Ectodermal cell (in vitro differentiated cells): ENCODE measurements around the gene TMEM269.

Experiments
- H3K27ac ChIP-seq: 2 replicates; pipeline ENCODE4 v1.7.0; 2013; ENCODE audit warnings: mild to moderate bottlenecking, low read depth, low read length; ENCODE audit not compliant: insufficient read depth, poor library complexity, severe bottlenecking
- H3K27me3 ChIP-seq: 2 replicates; pipeline ENCODE4 v1.7.0; 2013; ENCODE audit warnings: mild to moderate bottlenecking, low read length; ENCODE audit not compliant: insufficient read depth, control insufficient read depth, poor library complexity, severe bottlenecking
- H3K36me3 ChIP-seq: one replicate; pipeline ENCODE4 v1.7.0; 2013; ENCODE audit warnings: low read length; ENCODE audit not compliant: control insufficient read depth, insufficient read depth
- H3K4me1 ChIP-seq: one replicate; pipeline ENCODE4 v1.7.0; 2013; ENCODE audit warnings: low read length; ENCODE audit not compliant: control insufficient read depth, insufficient read depth
- H3K4me3 ChIP-seq: 2 replicates; pipeline ENCODE4 v1.7.0; 2013; ENCODE audit warnings: low read depth, low read length, control low read depth; ENCODE audit not compliant: insufficient read depth
- H3K9me3 ChIP-seq: 2 replicates; pipeline ENCODE4 v1.7.0; 2013; ENCODE audit warnings: mild to moderate bottlenecking, low read length, moderate library complexity; ENCODE audit not compliant: control insufficient read depth
- WGBS, 2 experiments: methylation state at CpG; one replicate each; pipeline ENCODE4 v1.1.7; 2013; ENCODE audit warnings: missing lambda C conversion rate in 2 of 2; 5-methylcytosine and 5-hydroxymethylcytosine counted together

The TMEM269 gene

GRCh38 chr1:42821690-42822089, 36.9 kb downstream of the TMEM269 start:
- Histone ChIP-seq H3K4me3 (no peak overlapping the region), H3K27me3 (no peaks in the 10 kb centered on the region), H3K27ac (no peak overlapping the region), H3K9me3 (no peaks in the 10 kb centered on the region), H3K36me3 (no peaks in the 10 kb centered on the region), H3K4me1 (no peaks in the 10 kb centered on the region)
- 94 to 95% methylated on average over 2 of the region's 2 CpGs for WGBS, 2 experiments

- H3K27me3 ChIP-seq, result no peaks in the 10 kb centered on the region
- H3K4me3 ChIP-seq, result no peak overlapping the region
- H3K9me3 ChIP-seq, result no peaks in the 10 kb centered on the region
- no peaks in the 10 kb centered on the region for H3K36me3 ChIP-seq
- WGBS, 2 experiments, result 93 to 94% methylated on average over 2 of the region's 2 CpGs
- H3K27ac ChIP-seq, result no peak overlapping the region
- H3K4me1 ChIP-seq, result no peaks in the 10 kb centered on the region
Observed at GRCh38 chr1:42822800-42823392, 38.1 kb downstream of the TMEM269 start.

GRCh38 chr1:42824481-42825035, 39.8 kb downstream of the TMEM269 start:
- no peaks in the 10 kb centered on the region for H3K36me3 ChIP-seq
- no peaks in the 10 kb centered on the region for H3K9me3 ChIP-seq
- no peaks in the 10 kb centered on the region for H3K27me3 ChIP-seq
- H3K27ac ChIP-seq, result no peak overlapping the region
- H3K4me1 ChIP-seq, result no peaks in the 10 kb centered on the region
- H3K4me3 ChIP-seq, result no peak overlapping the region
- WGBS, 2 experiments, result 91 to 94% methylated on average over 4 of the region's 4 CpGs

GRCh38 chr1:42825036-42825851, 40.5 kb downstream of the TMEM269 start:
- Histone ChIP-seq H3K9me3 (no peaks in the 10 kb centered on the region), H3K4me3 (no peak overlapping the region), H3K4me1 (no peaks in the 10 kb centered on the region), H3K27me3 (no peaks in the 10 kb centered on the region), H3K36me3 (no peaks in the 10 kb centered on the region), H3K27ac (no peak overlapping the region)
- 89% methylated on average over 9 to 10 of the region's 10 CpGs for WGBS, 2 experiments

- Histone ChIP-seq H3K36me3 (no peaks in the 10 kb centered on the region), H3K27me3 (no peaks in the 10 kb centered on the region)
- WGBS, 2 experiments, result 88 to 91% methylated on average over 17 of the region's 17 CpGs
Observed at GRCh38 chr1:42830631-42831030, 45.8 kb downstream of the TMEM269 start.

DNA sequence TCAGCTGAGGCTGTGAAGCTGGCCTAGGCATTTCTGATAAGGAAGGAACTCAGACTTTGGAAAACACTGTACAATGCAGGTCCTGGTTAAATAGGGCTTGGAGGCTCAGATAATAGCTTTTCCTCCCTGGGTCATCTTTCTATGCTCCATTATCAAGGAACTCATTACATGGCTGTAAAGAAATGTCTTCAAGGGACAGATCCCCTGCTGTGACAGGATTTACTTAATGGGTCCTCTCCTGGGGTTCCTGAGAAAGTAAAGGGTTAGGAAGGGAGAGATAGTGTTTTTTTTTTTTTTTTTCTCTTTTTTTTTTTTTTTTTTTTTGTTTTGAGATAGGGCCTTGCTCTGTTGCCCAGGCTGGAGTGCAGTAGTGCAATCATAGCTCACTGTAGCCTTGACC, 46.5 kb downstream of the TMEM269 start:
- H3K9me3 ChIP-seq, result no peaks in the 10 kb centered on the region
- no peaks in the 10 kb centered on the region for H3K36me3 ChIP-seq
- H3K4me3 ChIP-seq, result no peak overlapping the region
- H3K27ac ChIP-seq, result no peak overlapping the region
- no peaks in the 10 kb centered on the region for H3K27me3 ChIP-seq
- H3K4me1 ChIP-seq, result no peaks in the 10 kb centered on the region

More at GRCh38 chr1:42830631-42831030, 45.8 kb downstream of the TMEM269 start:
- H3K4me1 ChIP-seq, result no peaks in the 10 kb centered on the region
- no peak overlapping the region for H3K4me3 ChIP-seq
- H3K27ac ChIP-seq, result no peak overlapping the region
- no peaks in the 10 kb centered on the region for H3K9me3 ChIP-seq

DNA sequence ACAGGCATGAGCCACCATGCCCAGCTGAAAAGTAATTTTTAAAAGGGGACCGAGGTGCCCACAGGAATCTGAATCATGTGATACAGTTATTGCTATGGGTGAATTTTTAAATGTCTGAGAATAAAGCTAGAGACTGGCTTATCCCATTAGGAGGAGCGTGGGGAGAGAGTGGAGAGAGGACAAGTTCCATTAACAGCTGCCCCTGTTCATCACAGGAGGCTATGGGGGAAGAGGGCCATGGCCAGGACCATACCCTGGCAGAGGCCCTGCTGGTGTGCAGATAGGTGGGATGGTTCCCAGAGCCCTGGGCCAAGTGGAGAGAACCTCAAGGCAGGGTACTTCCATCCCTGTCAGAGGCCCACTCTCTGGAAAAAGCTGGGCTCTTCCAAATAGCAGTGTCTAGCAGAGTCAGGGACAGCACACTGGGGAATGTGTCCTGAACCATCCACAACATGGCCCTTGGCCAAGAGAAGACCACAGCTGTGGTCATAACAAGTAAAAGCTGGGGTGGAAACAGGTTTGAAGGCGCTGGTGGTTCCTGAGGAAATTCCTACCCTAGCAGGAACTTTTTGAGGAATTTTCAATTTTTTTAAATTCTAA, 48.0 kb downstream of the TMEM269 start:
- Histone ChIP-seq H3K9me3 (no peaks in the 10 kb centered on the region), H3K27me3 (no peaks in the 10 kb centered on the region), H3K4me3 (no peak overlapping the region), H3K36me3 (no peaks in the 10 kb centered on the region), H3K27ac (no peak overlapping the region), H3K4me1 (no peaks in the 10 kb centered on the region)
- 92 to 98% methylated on average over 3 of the region's 3 CpGs for WGBS, 2 experiments

DNA sequence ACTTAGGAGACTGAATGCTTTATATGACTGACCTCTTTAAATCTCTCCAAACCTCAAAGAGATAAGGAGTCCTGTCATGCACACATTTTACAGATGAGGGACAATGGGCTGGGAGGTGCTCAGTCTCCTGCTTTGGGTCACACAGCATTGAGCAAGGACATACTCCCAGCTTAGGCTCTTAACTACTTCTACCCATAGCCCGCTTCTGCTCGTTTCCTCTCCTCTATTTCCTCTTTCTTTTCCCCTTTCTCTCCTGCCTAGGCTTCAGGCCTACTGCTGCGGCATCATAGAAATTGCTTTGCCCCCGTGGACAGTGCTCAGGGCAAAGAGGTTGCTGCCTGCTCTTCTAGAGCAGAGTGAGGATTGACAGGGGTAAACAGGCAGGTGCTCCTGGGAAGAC, 49.2 kb downstream of the TMEM269 start:
- H3K9me3 ChIP-seq, result no peaks in the 10 kb centered on the region
- H3K27ac ChIP-seq, result no peak overlapping the region
- no peak overlapping the region for H3K4me3 ChIP-seq
- no peaks in the 10 kb centered on the region for H3K27me3 ChIP-seq
- no peaks in the 10 kb centered on the region for H3K36me3 ChIP-seq
- no peaks in the 10 kb centered on the region for H3K4me1 ChIP-seq
- whole genome bisulfite sequencing, 2 experiments, result 93 to 96% methylated on average over 4 of the region's 4 CpGs

- Histone ChIP-seq H3K27me3 (no peaks in the 10 kb centered on the region), H3K9me3 (no peaks in the 10 kb centered on the region), H3K4me1 (no peaks in the 10 kb centered on the region), H3K4me3 (no peak overlapping the region), H3K27ac (no peak overlapping the region), H3K36me3 (no peaks in the 10 kb centered on the region)
- 90 to 92% methylated on average over 5 of the region's 5 CpGs for WGBS, 2 experiments
Observed at GRCh38 chr1:42834803-42835202, 50.0 kb downstream of the TMEM269 start.

DNA sequence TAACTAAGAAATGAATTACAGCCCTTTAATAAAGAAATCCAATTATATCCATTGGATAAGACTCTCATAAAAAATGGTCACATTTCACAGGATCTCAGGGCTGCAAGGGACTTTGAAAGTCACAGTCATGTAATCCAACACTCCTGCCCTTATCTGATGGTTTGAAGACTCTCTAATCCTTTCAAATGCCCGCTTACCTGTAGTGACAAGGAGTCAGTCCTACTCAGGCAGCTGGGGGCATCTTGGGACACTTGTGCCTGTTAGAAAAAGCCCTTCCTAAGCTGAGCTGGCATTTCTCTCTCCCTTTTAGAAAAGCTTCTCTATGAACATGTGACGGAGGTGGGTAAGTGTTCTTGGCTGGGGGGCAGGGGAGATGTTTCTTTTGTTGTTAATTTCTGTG, 50.6 kb downstream of the TMEM269 start:
- no peaks in the 10 kb centered on the region for H3K9me3 ChIP-seq
- H3K4me1 ChIP-seq, result no peaks in the 10 kb centered on the region
- H3K36me3 ChIP-seq, result no peaks in the 10 kb centered on the region
- 83 to 88% methylated on average over 1 of the region's 2 CpGs for WGBS, 2 experiments
- H3K27ac ChIP-seq, result no peak overlapping the region
- no peak overlapping the region for H3K4me3 ChIP-seq
- no peaks in the 10 kb centered on the region for H3K27me3 ChIP-seq
